Measurements from ENCODE around the gene MYO1B.

MYO1B gene

GRCh38 chr2:191312163-191312562 lies 67.0 kb downstream of the MYO1B start:
- no peak for DNase-seq
- in situ Hi-C loops (cut with HindIII; ENCODE audit: low pct_ligation_motif_present, low pct_unique_long_range_greater_than_20kb, low sequenced_read_pairs): no loop called here

DNA sequence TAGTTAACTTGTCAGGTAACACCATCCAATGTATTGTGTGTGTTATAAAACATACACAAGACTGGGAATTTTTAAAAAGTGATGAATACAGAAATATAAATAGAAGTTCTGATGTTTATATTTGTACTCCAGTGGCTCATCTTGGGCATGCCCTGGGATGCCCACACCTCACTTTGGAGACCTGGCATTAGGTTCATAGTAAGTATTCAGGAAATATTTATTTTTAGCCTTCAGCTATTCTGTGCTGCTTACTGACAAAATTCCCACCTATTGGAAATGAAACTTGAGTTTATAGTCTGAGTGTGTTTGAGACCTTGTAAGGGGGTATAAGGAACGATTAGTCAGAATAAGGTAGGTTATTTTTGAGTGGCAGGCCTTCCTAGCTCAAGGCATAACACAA lies 67.5 kb downstream of the MYO1B start:
- DNase-seq: no peak
- in situ Hi-C loops (cut with HindIII; ENCODE audit: low pct_ligation_motif_present, low pct_unique_long_range_greater_than_20kb, low sequenced_read_pairs): no loop called here

DNA sequence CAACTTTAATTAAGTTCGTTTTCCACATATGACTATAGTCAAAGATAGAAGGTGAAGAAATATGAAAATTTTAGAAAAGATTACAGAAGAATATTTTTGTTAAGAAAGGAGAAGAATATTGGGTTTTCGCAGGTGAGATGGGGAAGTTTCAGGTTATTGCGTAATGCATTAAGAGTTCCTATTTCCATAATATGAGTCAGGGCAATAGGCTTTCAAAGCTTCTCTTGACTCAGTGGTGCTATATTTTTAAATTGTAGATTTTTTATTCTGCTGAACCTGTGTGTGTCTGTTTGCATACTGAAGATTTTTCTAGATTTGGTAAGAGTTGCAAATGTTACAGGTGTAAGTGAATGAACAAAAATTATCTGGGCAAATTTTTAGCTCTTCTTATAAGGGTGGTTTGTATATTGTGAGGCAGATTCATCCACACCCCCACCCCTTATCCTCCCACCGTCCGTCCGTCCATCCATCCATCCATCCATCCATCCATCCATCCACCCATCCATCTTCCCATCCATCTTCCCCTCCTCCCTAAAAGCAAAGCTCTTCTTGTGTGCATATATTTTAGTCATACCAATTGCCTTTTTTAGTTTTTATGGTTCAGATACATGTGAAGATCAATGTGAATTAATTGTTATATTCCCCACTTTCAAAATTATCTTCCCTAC lies 69.6 kb downstream of the MYO1B start:
- in situ Hi-C loops (cut with HindIII; ENCODE audit: low pct_ligation_motif_present, low pct_unique_long_range_greater_than_20kb, low sequenced_read_pairs): no loop called here
- DNase-seq: no peak

DNA sequence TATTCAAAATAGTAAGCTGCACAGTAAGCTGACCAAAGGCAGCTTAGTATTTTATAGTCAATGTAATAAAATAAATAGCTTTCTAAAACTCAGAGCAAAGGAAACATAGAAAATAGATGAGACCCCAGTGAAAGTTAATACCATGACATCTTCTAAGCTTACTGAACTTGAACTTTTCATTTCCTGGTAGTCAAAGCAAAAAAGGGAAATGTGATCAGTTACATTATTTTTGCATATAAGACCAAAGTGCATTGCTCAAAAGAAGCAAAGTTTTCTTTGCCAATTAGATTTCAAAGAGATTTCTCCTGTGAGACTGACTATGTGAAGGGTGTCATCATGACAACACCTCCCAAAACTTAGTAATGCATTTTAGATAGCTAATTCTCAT lies 70.2 kb downstream of the MYO1B start:
- in situ Hi-C loops (cut with HindIII; ENCODE audit: low pct_ligation_motif_present, low pct_unique_long_range_greater_than_20kb, low sequenced_read_pairs): no loop called here
- DNase-seq: no peak

GRCh38 chr2:191316246-191316994 lies 71.2 kb downstream of the MYO1B start:
- DNase-seq: no peak
- in situ Hi-C loops (cut with HindIII; ENCODE audit: low pct_ligation_motif_present, low pct_unique_long_range_greater_than_20kb, low sequenced_read_pairs): no loop called here

DNA sequence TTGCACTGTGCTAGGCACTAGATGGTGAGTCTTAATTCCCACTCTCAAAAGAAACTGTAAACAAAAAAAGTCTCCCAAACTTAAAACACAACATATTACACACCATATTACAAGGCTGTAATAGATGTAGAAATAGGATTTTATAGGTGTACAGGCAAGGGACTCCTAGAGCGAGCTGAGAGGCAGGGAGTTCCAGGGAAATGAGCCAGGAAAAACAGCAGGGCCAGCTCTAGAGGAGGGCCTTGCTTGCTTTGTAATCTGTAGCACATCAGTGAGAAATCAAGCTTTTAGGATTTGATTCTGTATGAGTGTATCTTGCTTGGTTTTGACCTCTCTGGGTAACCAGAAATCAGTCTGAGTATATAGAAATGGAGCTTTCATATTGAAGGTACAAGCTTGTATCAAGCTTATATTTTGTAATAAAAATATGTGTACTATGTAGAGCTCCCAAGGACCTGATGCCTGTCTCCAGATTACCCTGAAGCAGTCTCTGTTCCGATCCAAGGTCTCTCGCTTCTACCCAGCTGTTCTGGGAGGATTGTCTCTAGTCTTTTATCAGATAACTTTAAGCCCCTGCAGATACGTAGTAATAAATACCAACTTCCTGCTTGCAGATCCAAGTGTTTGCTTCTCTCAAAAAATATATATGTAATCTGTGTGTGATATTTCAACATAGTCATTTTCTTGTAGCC lies 73.0 kb downstream of the MYO1B start:
- no peak for DNase-seq
- in situ Hi-C loops (cut with HindIII; ENCODE audit: low pct_ligation_motif_present, low pct_unique_long_range_greater_than_20kb, low sequenced_read_pairs): no loop called here

GRCh38 chr2:191318729-191319078 lies 73.5 kb downstream of the MYO1B start:
- DNase-seq: peak; percentile 76
- in situ Hi-C loops (cut with HindIII; ENCODE audit: low pct_ligation_motif_present, low pct_unique_long_range_greater_than_20kb, low sequenced_read_pairs): no loop called here

GRCh38 chr2:191319186-191319585 lies 74.0 kb downstream of the MYO1B start:
- in situ Hi-C loops (cut with HindIII; ENCODE audit: low pct_ligation_motif_present, low pct_unique_long_range_greater_than_20kb, low sequenced_read_pairs): no loop called here
- no peak for DNase-seq

GRCh38 chr2:191320881-191321280 lies 75.7 kb downstream of the MYO1B start:
- DNase-seq: no peak
- in situ Hi-C loops (cut with HindIII; ENCODE audit: low pct_ligation_motif_present, low pct_unique_long_range_greater_than_20kb, low sequenced_read_pairs): no loop called here

- in situ Hi-C loops (cut with HindIII; ENCODE audit: low pct_ligation_motif_present, low pct_unique_long_range_greater_than_20kb, low sequenced_read_pairs): no loop called here
- DNase-seq: peak; percentile 64
These were observed 76.9 kb downstream of the MYO1B start for GRCh38 chr2:191321861-191322662.

DNA sequence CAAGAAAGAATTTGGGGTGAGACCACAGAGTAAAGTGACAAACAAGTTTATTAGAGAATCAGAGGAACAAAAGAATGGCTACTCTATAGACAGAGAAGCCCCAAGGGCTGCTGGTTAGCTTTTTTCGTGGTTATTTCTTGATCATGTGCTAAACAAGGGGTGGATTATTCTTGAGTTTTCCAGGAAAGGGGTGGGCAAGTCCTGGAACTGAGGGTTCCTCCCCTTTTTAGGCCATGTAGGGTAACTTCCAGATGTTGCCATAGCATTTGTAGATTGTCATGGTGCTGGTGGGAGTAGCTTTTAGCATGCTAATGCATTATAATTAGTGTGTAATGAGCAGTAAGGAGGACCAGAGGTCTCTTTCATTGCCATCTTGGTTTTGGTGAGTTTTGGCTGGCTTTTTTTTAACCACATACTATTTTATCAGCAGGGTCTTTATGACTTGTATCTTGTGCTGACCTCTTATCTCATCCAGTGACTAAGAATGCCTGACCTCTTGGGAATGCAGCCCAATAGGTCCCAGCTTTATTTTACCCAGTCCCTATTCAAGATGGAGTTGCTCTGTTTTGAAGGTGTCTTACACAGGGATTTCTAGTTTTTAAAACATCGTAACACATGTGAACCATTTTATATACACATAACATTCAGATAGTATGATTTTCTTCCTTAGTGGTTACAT lies 77.8 kb downstream of the MYO1B start:
- no peak for DNase-seq

DNA sequence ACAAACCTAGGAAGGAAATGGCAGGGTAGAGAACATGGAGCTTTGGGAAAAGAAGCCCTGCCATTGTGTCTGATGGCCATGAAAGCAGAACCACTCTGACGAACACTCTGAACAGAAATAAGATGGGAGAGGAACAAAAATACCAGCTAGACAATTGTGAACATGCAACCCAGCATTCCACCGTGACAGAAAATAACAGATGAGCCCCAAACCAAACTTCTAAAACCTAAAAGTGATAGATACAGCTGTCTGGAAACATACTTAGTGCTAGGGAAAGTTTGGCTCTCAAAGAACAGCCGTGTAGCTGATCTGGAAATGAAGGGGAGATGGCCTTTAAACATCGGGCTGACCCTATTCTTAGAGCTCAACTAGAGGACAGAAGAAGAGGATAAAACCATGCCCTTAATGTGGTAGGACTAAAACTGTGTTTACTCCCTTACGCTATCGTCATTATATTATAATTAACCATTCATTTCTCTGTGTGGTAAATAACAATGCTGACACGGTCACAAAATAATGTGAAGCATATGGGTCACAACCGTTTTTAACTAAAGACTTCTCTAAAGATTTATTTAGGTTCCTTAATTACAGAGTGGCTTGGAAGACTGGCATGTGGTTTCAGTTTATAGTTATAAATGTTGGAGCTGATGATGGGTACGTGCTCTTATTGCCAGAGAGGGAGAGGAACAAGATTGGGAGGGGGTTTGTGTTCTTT lies 80.6 kb downstream of the MYO1B start:
- no peak for DNase-seq
- in situ Hi-C loops (cut with HindIII; ENCODE audit: low pct_ligation_motif_present, low pct_unique_long_range_greater_than_20kb, low sequenced_read_pairs): no loop called here

More for the DNA sequence above, 77.8 kb downstream of the MYO1B start:
- in situ Hi-C loops (cut with HindIII; ENCODE audit: low pct_ligation_motif_present, low pct_unique_long_range_greater_than_20kb, low sequenced_read_pairs): no loop called here

DNA sequence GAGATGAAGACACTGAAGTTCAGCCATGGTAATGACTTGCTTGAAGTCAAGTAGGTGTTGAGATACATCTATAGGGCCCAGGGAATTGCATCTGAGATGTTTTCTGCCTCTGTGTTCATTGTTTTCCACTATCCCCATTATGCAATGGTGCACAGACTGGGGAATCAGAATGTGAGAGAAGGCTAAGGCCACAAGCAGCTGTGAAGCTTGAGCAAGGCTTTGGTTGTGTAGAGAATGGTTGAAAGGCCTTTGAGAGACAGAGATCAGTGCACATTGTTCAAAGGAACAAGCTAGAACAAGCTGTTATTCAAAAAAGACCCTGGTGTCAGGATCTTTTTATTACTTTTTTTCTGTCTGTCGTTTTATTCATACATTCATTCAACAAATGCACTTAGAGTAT lies 82.3 kb downstream of the MYO1B start:
- in situ Hi-C loops (cut with HindIII; ENCODE audit: low pct_ligation_motif_present, low pct_unique_long_range_greater_than_20kb, low sequenced_read_pairs): no loop called here
- no peak for DNase-seq

GRCh38 chr2:191328150-191328809 lies 83.1 kb downstream of the MYO1B start:
- DNase-seq: no peak
- in situ Hi-C loops (cut with HindIII; ENCODE audit: low pct_ligation_motif_present, low pct_unique_long_range_greater_than_20kb, low sequenced_read_pairs): no loop called here

GRCh38 chr2:191329841-191330240 lies 84.6 kb downstream of the MYO1B start:
- in situ Hi-C loops (cut with HindIII; ENCODE audit: low pct_ligation_motif_present, low pct_unique_long_range_greater_than_20kb, low sequenced_read_pairs): no loop called here
- no peak for DNase-seq

GRCh38 chr2:191333911-191334357 lies 88.7 kb downstream of the MYO1B start:
- DNase-seq: no peak
- in situ Hi-C loops (cut with HindIII; ENCODE audit: low pct_ligation_motif_present, low pct_unique_long_range_greater_than_20kb, low sequenced_read_pairs): no loop called here

GRCh38 chr2:191335875-191336464 lies 90.8 kb downstream of the MYO1B start:
- in situ Hi-C loops (cut with HindIII; ENCODE audit: low pct_ligation_motif_present, low pct_unique_long_range_greater_than_20kb, low sequenced_read_pairs): no loop called here

More at GRCh38 chr2:191335875-191336464, 90.8 kb downstream of the MYO1B start:
- no peak for DNase-seq

All from ACHN (cell line).